COLO829 (cell line): ENCODE measurements around the gene PIGW.
A peak's percentile ranks its signal among the peaks of the same experiment; 100 is the strongest.

Experiments
- DNase-seq: peaks from one replicate; pipeline ENCODE4 v3.0.0; 2012; ENCODE audit warnings: low spot score

PIGW gene

GRCh38 chr17:36509272-36509985 lies 25.4 kb upstream of the PIGW start:
- DNase-seq: no peak

- DNase-seq: no peak
These were observed 24.2 kb upstream of the PIGW start for GRCh38 chr17:36510636-36511035.

GRCh38 chr17:36511216-36511615 lies 23.6 kb upstream of the PIGW start:
- DNase-seq: no peak

- no peak for DNase-seq
These were observed 22.1 kb upstream of the PIGW start for GRCh38 chr17:36512641-36513040.

GRCh38 chr17:36514856-36515255 lies 19.9 kb upstream of the PIGW start:
- no peak for DNase-seq

- no peak for DNase-seq
These were observed 18.9 kb upstream of the PIGW start for GRCh38 chr17:36515837-36516236.

- DNase-seq: no peak
These were observed 11.7 kb upstream of the PIGW start for GRCh38 chr17:36523113-36523512.

GRCh38 chr17:36524428-36524876 lies 10.3 kb upstream of the PIGW start:
- no peak for DNase-seq

GRCh38 chr17:36525113-36525512 lies 9.7 kb upstream of the PIGW start:
- DNase-seq: no peak

GRCh38 chr17:36525888-36526287 lies 8.9 kb upstream of the PIGW start:
- DNase-seq: no peak

GRCh38 chr17:36527621-36528250 lies 7.1 kb upstream of the PIGW start:
- DNase-seq: no peak

- no peak for DNase-seq
These were observed 5.7 kb upstream of the PIGW start for GRCh38 chr17:36529121-36529520.

- no peak for DNase-seq
These were observed 2.3 kb upstream of the PIGW start for GRCh38 chr17:36532435-36532975.

GRCh38 chr17:36533935-36534839 lies 600 bp upstream of the PIGW start:
- DNase-seq: peak; percentile 42

GRCh38 chr17:36535669-36536081 lies 888 bp downstream of the PIGW start:
- DNase-seq: no peak

GRCh38 chr17:36540696-36541095 lies 5.9 kb downstream of the PIGW start:
- no peak for DNase-seq

- no peak for DNase-seq
These were observed 8.0 kb downstream of the PIGW start for GRCh38 chr17:36542755-36543154.

- peak; percentile 24 for DNase-seq
These were observed 9.2 kb downstream of the PIGW start for GRCh38 chr17:36544044-36544306.

- DNase-seq: peak; percentile 86
These were observed 9.7 kb downstream of the PIGW start, which contains the start of gene GGNBP2 for GRCh38 chr17:36544307-36545076. Gene GGNBP2 (plus strand): TSS chr17:36544919. CDS start chr17:36545725, 806 bp downstream.

- no peak for DNase-seq
These were observed 10.3 kb downstream of the PIGW start for GRCh38 chr17:36545077-36545464.

- peak; percentile 94 for DNase-seq
These were observed 11.0 kb downstream of the PIGW start for GRCh38 chr17:36545465-36546417.
